Measurements from ENCODE around the gene JAKMIP2.

- TF ChIP-seq POLR2A (IDR thresholded peaks at IDR 0.05; ENCODE audit: borderline replicate concordance, extremely low read depth, insufficient read depth, insufficient read length), result no peak
- TF ChIP-seq CTCF (IDR thresholded peaks at IDR 0.05 in 2 of 3, conservative IDR thresholded peaks at IDR 0.05 in 1 of 3; ENCODE audit: borderline replicate concordance in 1 of 3, insufficient read depth in 1 of 3, low read depth in 2 of 3, low read length in 2 of 3), result no peak
- TF ChIP-seq ZNF274 (IDR thresholded peaks at IDR 0.05; ENCODE audit: low read depth, low read length), result no peak
- no peak for TF ChIP-seq REST (IDR thresholded peaks at IDR 0.05; ENCODE audit: low read depth)
- no peak for TF ChIP-seq MAX (IDR thresholded peaks at IDR 0.05)
- TF ChIP-seq TCF7L2 (IDR thresholded peaks at IDR 0.05; ENCODE audit: borderline replicate concordance, extremely low read depth, insufficient read depth, insufficient read length), result no peak
- no peak for TF ChIP-seq SIN3A (IDR thresholded peaks at IDR 0.05; ENCODE audit: low read depth)
Observed at GRCh38 chr5:147670815-147671214, 111.7 kb downstream of the JAKMIP2 start.

All from HCT116 (cell line).